WTC11 (cell line): ENCODE measurements around the gene LINC01488. TPM values are rescaled to one million over a fixed set of nuclear protein-coding genes. Genes with fewer than 3 reads are reported as not detected.

Source experiments
- ATAC-seq: fragments of 200-7000 bp; cut with Tn5 transposase; 2 replicates; pipeline ENCODE4 v1.10.0; 2021; ENCODE audit warnings: mild to moderate bottlenecking, moderate library complexity
- CTCF ChIA-PET: fragments of 300-600 bp; sonication (Branson Sonifier 250); formaldehyde crosslinking; loops from one replicate; lab custom pipeline; 2021; ENCODE audit warnings: antibody characterized with exemption; lab: Charles Lee
- POLR2A ChIA-PET: fragments of 350-600 bp; sonication (Branson Sonifier 250); formaldehyde crosslinking; loops from one replicate; lab custom pipeline; 2021; ENCODE audit warnings: antibody characterized with exemption; lab: Charles Lee
- DNase-seq: peaks from one replicate; pipeline ENCODE4 v3.0.0; 2021; ENCODE audit warnings: low spot score
- H3K27ac Mint-ChIP-seq: 2 replicates; pipeline ENCODE4 v1.8.0; 2021; ENCODE audit warnings: mixed read lengths
- H3K27me3 Mint-ChIP-seq: 2 replicates; pipeline ENCODE4 v1.8.0; 2021; ENCODE audit warnings: low read depth, mild to moderate bottlenecking, moderate library complexity, mixed read lengths
- H3K36me3 Mint-ChIP-seq: 2 replicates; pipeline ENCODE4 v1.8.0; 2021; ENCODE audit warnings: mixed read lengths
- H3K4me1 Mint-ChIP-seq: 2 replicates; pipeline ENCODE4 v1.8.0; 2022; ENCODE audit warnings: mixed read lengths
- H3K4me3 Mint-ChIP-seq: 2 replicates; pipeline ENCODE4 v1.8.0; 2021; ENCODE audit warnings: mild to moderate bottlenecking, moderate library complexity, mixed read lengths
- H3K9me3 Mint-ChIP-seq: 2 replicates; pipeline ENCODE4 v1.8.0; 2021; ENCODE audit warnings: mixed read lengths
- ATF1 ChIP-seq: sonication (generic); formaldehyde crosslinking; IDR thresholded peaks from 2 replicates; pipeline ENCODE4 v1.8.1; 2023; ENCODE audit warnings: mild to moderate bottlenecking, moderate library complexity, missing genetic modification reagents
- CBFB ChIP-seq: sonication (generic); formaldehyde crosslinking; IDR thresholded peaks from 2 replicates; pipeline ENCODE4 v1.8.1; 2022; ENCODE audit warnings: mild to moderate bottlenecking, low read depth, missing genetic modification reagents
- FOXJ3 ChIP-seq: sonication (generic); formaldehyde crosslinking; IDR thresholded peaks from 2 replicates; pipeline ENCODE4 v1.9.0; 2021; ENCODE audit warnings: missing genetic modification reagents, mild to moderate bottlenecking, borderline replicate concordance
- FOXK1 ChIP-seq: sonication (generic); formaldehyde crosslinking; IDR thresholded peaks from 2 replicates; pipeline ENCODE4 v1.8.0; 2022; ENCODE audit warnings: mild to moderate bottlenecking, moderate library complexity, missing genetic modification reagents
- JAZF1 ChIP-seq: fragments of 250-450 bp; sonication (Bioruptor Pico); IDR thresholded peaks from 2 replicates; pipeline ENCODE4 v1.9.0; 2021; ENCODE audit warnings: moderate library complexity, mild to moderate bottlenecking, inconsistent platforms
- KAT7 ChIP-seq: sonication (generic); formaldehyde crosslinking; IDR thresholded peaks from 2 replicates; pipeline ENCODE4 v1.8.1; 2023; ENCODE audit warnings: missing genetic modification reagents, mild to moderate bottlenecking, borderline replicate concordance
- MYBL2 ChIP-seq: sonication (generic); formaldehyde crosslinking; IDR thresholded peaks from 2 replicates; pipeline ENCODE4 v1.8.1; 2023; ENCODE audit warnings: mild to moderate bottlenecking, moderate library complexity, missing genetic modification reagents
- NFE2L1 ChIP-seq: sonication (generic); formaldehyde crosslinking; IDR thresholded peaks from 2 replicates; pipeline ENCODE4 v1.8.1; 2023; ENCODE audit warnings: missing genetic modification reagents
- OVOL2 ChIP-seq: fragments of 250-450 bp; sonication (Bioruptor Pico); IDR thresholded peaks from 2 replicates; pipeline ENCODE4 v1.9.0; 2021; ENCODE audit warnings: mild to moderate bottlenecking, borderline replicate concordance
- RELA ChIP-seq: sonication (generic); formaldehyde crosslinking; IDR thresholded peaks from 2 replicates; pipeline ENCODE4 v1.8.1; 2022; ENCODE audit warnings: missing genetic modification reagents, mild to moderate bottlenecking, borderline replicate concordance
- SMAD3 ChIP-seq: sonication (generic); formaldehyde crosslinking; IDR thresholded peaks from 2 replicates; pipeline ENCODE4 v1.8.0; 2022; ENCODE audit warnings: missing genetic modification reagents, mild to moderate bottlenecking, borderline replicate concordance
- SMAD4 ChIP-seq: sonication (generic); formaldehyde crosslinking; IDR thresholded peaks from 2 replicates; pipeline ENCODE4 v1.8.0; 2022; ENCODE audit warnings: mild to moderate bottlenecking, missing genetic modification reagents
- SOX15 ChIP-seq: fragments of 250-450 bp; sonication (Bioruptor Pico); IDR thresholded peaks from 2 replicates; pipeline ENCODE4 v1.9.0; 2021; ENCODE audit warnings: mild to moderate bottlenecking
- TCF7 ChIP-seq: sonication (generic); formaldehyde crosslinking; IDR thresholded peaks from 2 replicates; pipeline ENCODE4 v1.8.0; 2022; ENCODE audit warnings: mild to moderate bottlenecking, low read depth, missing genetic modification reagents, moderate library complexity
- TP53 ChIP-seq: sonication (generic); formaldehyde crosslinking; IDR thresholded peaks from 2 replicates; pipeline ENCODE4 v1.8.1; 2023; ENCODE audit warnings: mild to moderate bottlenecking, missing genetic modification reagents
- ZNF219 ChIP-seq: sonication (generic); formaldehyde crosslinking; IDR thresholded peaks from 2 replicates; pipeline ENCODE4 v1.8.0; 2023; ENCODE audit warnings: missing genetic modification reagents, mild to moderate bottlenecking, borderline replicate concordance
- ZNF232 ChIP-seq: sonication (generic); formaldehyde crosslinking; IDR thresholded peaks from 2 replicates; pipeline ENCODE4 v1.8.0; 2022; ENCODE audit warnings: mild to moderate bottlenecking, missing genetic modification reagents
- ZNF317 ChIP-seq: sonication (generic); formaldehyde crosslinking; IDR thresholded peaks from 2 replicates; pipeline ENCODE4 v1.8.1; 2023; ENCODE audit warnings: low read depth, mild to moderate bottlenecking, moderate library complexity, missing genetic modification reagents, borderline replicate concordance
- ZNF671 ChIP-seq: fragments of 250-450 bp; sonication (Bioruptor Pico); IDR thresholded peaks from 2 replicates; pipeline ENCODE4 v1.8.0; 2021; ENCODE audit warnings: mild to moderate bottlenecking
- total RNA-seq: library from RNA; stranded (reverse); gene quantifications from 3 replicates; pipeline ENCODE4 v1.2.3, GENCODE V29; 2021
- TF ChIP-seq, protein P1 (sequence below): sonication (generic); formaldehyde crosslinking; IDR thresholded peaks from 2 replicates; pipeline ENCODE4 v1.8.1; 2023; ENCODE audit warnings: mild to moderate bottlenecking, missing genetic modification reagents
- TF ChIP-seq, protein P2 (sequence below): fragments of 250-450 bp; sonication (Bioruptor Pico); conservative IDR thresholded peaks from 2 replicates; pipeline ENCODE4 v1.9.0; 2021; ENCODE audit warnings: mild to moderate bottlenecking
- TF ChIP-seq, protein P3 (sequence below): sonication (generic); formaldehyde crosslinking; conservative IDR thresholded peaks from 2 replicates; pipeline ENCODE4 v1.8.1; 2022; ENCODE audit warnings: mild to moderate bottlenecking, missing genetic modification reagents
- TF ChIP-seq, protein P4 (sequence below): fragments of 250-450 bp; sonication (Bioruptor Pico); IDR thresholded peaks from 2 replicates; pipeline ENCODE4 v1.9.0; 2021; ENCODE audit warnings: moderate library complexity, mild to moderate bottlenecking, inconsistent platforms, borderline replicate concordance
- TF ChIP-seq, protein P5 (sequence below): sonication (generic); formaldehyde crosslinking; IDR thresholded peaks from 2 replicates; pipeline ENCODE4 v1.8.1; 2023; ENCODE audit warnings: mild to moderate bottlenecking, missing genetic modification reagents
- TF ChIP-seq, protein P6 (sequence below): fragments of 200-600 bp; IDR thresholded peaks from 2 replicates; pipeline ENCODE4 v1.8.0; 2022; ENCODE audit warnings: antibody characterized with exemption

Gene LINC01488
- total RNA-seq, 1 experiment from 2014 or later = not detected

DNA sequence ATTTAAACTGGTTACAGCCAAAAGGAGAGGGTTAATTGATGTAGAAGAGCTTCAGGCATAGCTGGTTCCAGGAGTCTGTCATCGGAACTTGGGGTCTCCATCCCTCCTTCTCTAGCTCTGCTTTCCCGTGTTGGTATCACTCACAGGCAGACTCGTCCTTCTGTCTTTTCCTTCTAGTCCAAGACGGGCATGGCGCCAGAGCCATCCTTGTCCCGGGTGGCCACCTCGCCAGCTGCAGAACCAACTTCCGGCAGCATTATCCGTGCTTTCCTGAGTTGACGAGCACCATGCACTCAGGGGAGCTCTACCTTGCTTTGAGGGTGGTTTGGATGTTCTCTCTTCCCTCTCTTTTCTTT is 14.7 kb downstream of the LINC01488 start:
- CTCF ChIA-PET = interaction anchor here (0.8 to 1.0 kb wide), 2 partner anchors 148 to 187 kb away, joined by 3 read pairs; no protein-coding TSS in a partner anchor
- DNase-seq (no peak), ATAC-seq (no peak)
- Mint-ChIP-seq H3K4me1 (no peaks in the 10 kb centered on the region), H3K27me3 (no peaks in the 10 kb centered on the region), H3K9me3 (no peaks in the 10 kb centered on the region), H3K4me3 (no peak overlapping the region), H3K27ac (no peak overlapping the region), H3K36me3 (no peaks in the 10 kb centered on the region)
- no peak for TF ChIP-seq FOXK1
- TF ChIP-seq, protein P1, sequence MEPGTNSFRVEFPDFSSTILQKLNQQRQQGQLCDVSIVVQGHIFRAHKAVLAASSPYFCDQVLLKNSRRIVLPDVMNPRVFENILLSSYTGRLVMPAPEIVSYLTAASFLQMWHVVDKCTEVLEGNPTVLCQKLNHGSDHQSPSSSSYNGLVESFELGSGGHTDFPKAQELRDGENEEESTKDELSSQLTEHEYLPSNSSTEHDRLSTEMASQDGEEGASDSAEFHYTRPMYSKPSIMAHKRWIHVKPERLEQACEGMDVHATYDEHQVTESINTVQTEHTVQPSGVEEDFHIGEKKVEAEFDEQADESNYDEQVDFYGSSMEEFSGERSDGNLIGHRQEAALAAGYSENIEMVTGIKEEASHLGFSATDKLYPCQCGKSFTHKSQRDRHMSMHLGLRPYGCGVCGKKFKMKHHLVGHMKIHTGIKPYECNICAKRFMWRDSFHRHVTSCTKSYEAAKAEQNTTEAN (CRISPR knock-in tag) = no peak
- no peak for TF ChIP-seq ZNF232 (CRISPR knock-in tag)
- no peak for TF ChIP-seq SMAD3
- no peak for TF ChIP-seq FOXJ3 (CRISPR knock-in tag)
- TF ChIP-seq ZNF671 (CRISPR knock-in tag) = no peak
- no peak for TF ChIP-seq RELA (CRISPR knock-in tag)
- no peak for TF ChIP-seq ATF1 (CRISPR knock-in tag)
- TF ChIP-seq KAT7 (CRISPR knock-in tag) = no peak
- TF ChIP-seq ZNF219 (CRISPR knock-in tag) = no peak
- TF ChIP-seq, protein P2, sequence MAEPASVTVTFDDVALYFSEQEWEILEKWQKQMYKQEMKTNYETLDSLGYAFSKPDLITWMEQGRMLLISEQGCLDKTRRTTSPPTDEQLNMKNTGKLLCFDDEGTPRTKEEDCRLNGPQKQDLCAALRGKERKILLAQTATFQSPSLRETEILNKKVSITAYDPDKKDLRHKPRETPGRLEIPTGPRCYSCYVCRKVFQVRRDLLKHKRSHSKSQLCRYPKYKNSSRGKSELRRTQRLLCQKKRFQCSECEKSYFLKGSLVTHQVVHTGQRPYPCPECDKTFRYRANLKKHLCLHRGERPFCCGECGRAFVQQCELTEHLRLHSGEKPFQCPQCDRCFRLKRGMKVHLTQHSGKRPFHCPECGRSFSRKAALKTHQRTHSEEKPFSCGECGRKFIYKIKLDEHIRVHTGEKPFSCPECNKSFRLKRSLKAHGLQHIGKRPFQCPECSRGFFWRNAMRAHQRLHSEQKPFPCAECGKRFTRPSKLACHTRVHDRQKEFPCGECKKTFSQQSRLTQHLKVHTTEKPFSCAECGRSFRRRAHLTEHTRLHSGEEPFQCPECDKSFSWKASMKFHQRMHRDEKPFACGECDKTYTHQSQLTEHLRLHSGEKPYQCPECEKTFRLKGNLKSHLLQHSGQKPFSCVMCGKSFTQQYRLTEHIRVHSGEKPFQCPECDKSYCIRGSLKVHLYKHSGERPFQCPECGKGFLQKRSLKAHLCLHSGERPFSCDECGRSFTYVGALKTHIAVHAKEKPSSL (CRISPR knock-in tag) = no peak
- no peak for TF ChIP-seq SOX15 (CRISPR knock-in tag)
- TF ChIP-seq, protein P3, sequence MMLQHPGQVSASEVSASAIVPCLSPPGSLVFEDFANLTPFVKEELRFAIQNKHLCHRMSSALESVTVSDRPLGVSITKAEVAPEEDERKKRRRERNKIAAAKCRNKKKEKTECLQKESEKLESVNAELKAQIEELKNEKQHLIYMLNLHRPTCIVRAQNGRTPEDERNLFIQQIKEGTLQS = no peak
- TF ChIP-seq JAZF1 (CRISPR knock-in tag) = no peak
- no peak for TF ChIP-seq SMAD4 (CRISPR knock-in tag)
- TF ChIP-seq NFE2L1 = no peak
- TF ChIP-seq, protein P4, sequence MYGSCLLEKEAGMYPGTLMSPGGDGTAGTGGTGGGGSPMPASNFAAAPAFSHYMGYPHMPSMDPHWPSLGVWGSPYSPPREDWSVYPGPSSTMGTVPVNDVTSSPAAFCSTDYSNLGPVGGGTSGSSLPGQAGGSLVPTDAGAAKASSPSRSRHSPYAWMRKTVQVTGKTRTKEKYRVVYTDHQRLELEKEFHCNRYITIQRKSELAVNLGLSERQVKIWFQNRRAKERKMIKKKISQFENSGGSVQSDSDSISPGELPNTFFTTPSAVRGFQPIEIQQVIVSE (CRISPR knock-in tag) = no peak
- POLR2A ChIA-PET = no interaction called here

DNA sequence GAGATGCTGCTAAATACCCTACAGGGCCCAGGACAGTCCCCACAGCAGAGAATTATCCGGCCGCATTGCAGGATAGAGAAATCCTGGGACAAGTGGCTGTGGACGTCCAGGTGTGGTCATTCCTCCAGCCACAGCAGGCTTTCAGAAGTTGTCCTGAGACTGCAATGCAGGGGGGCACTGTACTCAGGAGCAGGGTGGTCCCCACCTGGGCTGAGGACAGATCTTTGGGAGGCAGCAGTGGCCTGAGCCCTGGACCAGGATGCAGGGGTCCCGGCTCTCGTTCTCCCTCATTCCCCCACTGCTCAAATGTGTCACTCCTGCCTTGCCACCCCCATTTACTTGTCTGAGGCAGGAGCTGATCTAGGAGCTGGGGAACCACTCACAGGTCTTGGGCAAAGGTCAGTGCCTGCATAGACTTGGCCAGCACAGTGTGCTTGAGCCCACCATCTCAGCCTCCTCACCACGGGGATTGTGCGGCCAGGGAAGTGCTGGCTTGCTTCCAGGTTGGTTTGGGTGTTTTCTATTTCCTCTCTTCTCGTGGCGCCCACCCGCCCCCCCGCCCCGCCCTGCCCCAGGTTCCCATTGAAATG is 15.3 kb downstream of the LINC01488 start:
- CTCF ChIA-PET = interaction anchor here (1.0 kb wide), 1 partner anchor 147 kb away, joined by 3 read pairs; no protein-coding TSS in a partner anchor
- POLR2A ChIA-PET = no interaction called here
- H3K27ac Mint-ChIP-seq = no peak overlapping the region
- no peaks in the 10 kb centered on the region for H3K36me3 Mint-ChIP-seq
- DNase-seq (no peak), ATAC-seq (no peak)
- no peaks in the 10 kb centered on the region for H3K9me3 Mint-ChIP-seq
- no peaks in the 10 kb centered on the region for H3K4me1 Mint-ChIP-seq
- no peak overlapping the region for H3K4me3 Mint-ChIP-seq
- H3K27me3 Mint-ChIP-seq = no peaks in the 10 kb centered on the region
- TF ChIP-seq, protein P5, sequence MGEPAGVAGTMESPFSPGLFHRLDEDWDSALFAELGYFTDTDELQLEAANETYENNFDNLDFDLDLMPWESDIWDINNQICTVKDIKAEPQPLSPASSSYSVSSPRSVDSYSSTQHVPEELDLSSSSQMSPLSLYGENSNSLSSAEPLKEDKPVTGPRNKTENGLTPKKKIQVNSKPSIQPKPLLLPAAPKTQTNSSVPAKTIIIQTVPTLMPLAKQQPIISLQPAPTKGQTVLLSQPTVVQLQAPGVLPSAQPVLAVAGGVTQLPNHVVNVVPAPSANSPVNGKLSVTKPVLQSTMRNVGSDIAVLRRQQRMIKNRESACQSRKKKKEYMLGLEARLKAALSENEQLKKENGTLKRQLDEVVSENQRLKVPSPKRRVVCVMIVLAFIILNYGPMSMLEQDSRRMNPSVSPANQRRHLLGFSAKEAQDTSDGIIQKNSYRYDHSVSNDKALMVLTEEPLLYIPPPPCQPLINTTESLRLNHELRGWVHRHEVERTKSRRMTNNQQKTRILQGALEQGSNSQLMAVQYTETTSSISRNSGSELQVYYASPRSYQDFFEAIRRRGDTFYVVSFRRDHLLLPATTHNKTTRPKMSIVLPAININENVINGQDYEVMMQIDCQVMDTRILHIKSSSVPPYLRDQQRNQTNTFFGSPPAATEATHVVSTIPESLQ (CRISPR knock-in tag) = no peak
- TF ChIP-seq MYBL2 (CRISPR knock-in tag) (no peak), TP53 (no peak), TCF7 (CRISPR knock-in tag) (no peak), CBFB (no peak), SMAD4 (CRISPR knock-in tag) (no peak), FOXJ3 (CRISPR knock-in tag) (no peak), ZNF317 (no peak), OVOL2 (CRISPR knock-in tag) (no peak), NFE2L1 (no peak)
- TF ChIP-seq, protein P6, sequence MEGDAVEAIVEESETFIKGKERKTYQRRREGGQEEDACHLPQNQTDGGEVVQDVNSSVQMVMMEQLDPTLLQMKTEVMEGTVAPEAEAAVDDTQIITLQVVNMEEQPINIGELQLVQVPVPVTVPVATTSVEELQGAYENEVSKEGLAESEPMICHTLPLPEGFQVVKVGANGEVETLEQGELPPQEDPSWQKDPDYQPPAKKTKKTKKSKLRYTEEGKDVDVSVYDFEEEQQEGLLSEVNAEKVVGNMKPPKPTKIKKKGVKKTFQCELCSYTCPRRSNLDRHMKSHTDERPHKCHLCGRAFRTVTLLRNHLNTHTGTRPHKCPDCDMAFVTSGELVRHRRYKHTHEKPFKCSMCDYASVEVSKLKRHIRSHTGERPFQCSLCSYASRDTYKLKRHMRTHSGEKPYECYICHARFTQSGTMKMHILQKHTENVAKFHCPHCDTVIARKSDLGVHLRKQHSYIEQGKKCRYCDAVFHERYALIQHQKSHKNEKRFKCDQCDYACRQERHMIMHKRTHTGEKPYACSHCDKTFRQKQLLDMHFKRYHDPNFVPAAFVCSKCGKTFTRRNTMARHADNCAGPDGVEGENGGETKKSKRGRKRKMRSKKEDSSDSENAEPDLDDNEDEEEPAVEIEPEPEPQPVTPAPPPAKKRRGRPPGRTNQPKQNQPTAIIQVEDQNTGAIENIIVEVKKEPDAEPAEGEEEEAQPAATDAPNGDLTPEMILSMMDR = no peak
- TF ChIP-seq, protein P4 (CRISPR knock-in tag) = no peak
- TF ChIP-seq, protein P3 = no peak
